GM19324 (cell line): Measurements from ENCODE around the gene KRTAP9-4.
"Not testable (repeated sequence)": the region's sequence is repeated elsewhere in the genome, so short reads cannot be mapped to it uniquely, and the experiment has no call there.

Experiments
- ATAC-seq: cut with Tn5 transposase; IDR thresholded peaks from one replicate; pipeline ENCODE4 v1.9.1; 2021; ENCODE audit warnings: mild to moderate bottlenecking, moderate library complexity; ENCODE audit not compliant: unreplicated experiment, low FRiP score

The KRTAP9-4 gene

GRCh38 chr17:41263212-41263611, 13.7 kb downstream of the KRTAP9-4 start:
- no peak for ATAC-seq

- no peak for ATAC-seq
Observed at GRCh38 chr17:41264599-41264998, 15.1 kb downstream of the KRTAP9-4 start.

DNA sequence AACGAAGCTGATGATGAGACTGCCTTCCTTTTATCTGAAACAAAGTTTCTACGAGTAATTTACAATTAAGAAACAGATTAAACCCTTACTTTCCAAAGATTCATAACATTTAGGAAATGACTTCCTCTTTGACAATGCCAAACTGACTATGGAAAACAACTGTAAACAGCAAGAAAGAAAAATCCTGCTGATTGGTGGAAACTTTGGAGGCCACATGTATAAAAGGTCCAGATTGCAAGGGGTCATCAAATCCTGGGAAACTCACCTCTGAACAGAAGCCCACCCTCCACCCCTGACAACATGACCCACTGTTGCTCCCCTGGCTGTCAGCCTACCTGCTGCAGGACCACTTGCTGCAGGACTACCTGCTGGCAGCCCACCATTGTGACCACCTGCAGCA, 15.6 kb downstream of the KRTAP9-4 start, which contains the start of gene KRTAP9-6:
Gene KRTAP9-6 (plus strand): TSS at position 301 of the 400 bp plus-strand sequence. CDS start 0 bp downstream, at position 301.
- ATAC-seq = no peak

- no peak for ATAC-seq
Observed at GRCh38 chr17:41267711-41268110, 18.2 kb downstream of the KRTAP9-4 start.

GRCh38 chr17:41271323-41271722, 21.8 kb downstream of the KRTAP9-4 start:
- not testable (repeated sequence) for ATAC-seq

DNA sequence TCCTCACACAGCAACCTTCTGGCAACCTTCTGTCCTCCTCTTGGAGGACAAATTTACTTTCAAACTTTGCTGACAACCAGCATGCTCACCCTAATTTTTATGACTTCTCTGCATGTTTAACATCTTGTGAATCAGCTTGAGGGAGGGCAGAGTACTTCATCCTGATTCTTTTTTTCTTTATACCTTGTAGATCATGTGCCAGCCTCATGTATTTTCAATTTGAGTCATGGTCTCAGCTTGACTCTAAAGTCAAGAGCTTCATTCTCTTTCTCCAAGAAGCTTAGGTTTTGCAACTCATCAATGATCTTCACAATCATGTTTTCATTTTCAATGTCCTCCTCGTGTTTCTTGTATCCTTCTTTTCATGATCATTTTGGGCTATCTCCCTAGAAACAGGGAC, 22.4 kb downstream of the KRTAP9-4 start:
- no peak for ATAC-seq

- not testable (repeated sequence) for ATAC-seq
Observed at GRCh38 chr17:41275648-41276190, 26.2 kb downstream of the KRTAP9-4 start, which contains the start of gene KRTAP9-7. TSS of gene KRTAP9-7 (plus strand) at chr17:41275698. CDS start at chr17:41275698, 0 bp downstream.

GRCh38 chr17:41278176-41278955, 28.9 kb downstream of the KRTAP9-4 start:
- ATAC-seq = no peak

GRCh38 chr17:41284043-41284442, 34.6 kb downstream of the KRTAP9-4 start:
- no peak for ATAC-seq

DNA sequence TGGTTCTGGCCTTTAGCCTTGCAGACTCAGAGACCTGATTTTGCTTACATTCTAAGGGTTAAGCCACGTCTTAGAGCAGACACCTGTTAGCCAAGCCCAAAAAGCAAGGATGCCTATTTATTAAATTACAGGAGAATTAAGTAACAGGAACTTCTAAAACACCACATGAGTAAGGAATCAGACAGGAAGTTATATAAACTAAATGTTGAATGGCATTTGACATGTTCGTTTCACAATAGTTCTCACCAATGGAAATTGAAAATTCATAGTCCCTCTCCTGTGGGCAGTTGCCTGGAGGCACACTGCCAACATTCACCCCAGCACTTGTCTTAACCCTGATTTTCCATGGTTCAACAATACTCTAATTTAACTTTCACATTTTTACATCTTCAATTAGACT, 35.1 kb downstream of the KRTAP9-4 start:
- no peak for ATAC-seq

DNA sequence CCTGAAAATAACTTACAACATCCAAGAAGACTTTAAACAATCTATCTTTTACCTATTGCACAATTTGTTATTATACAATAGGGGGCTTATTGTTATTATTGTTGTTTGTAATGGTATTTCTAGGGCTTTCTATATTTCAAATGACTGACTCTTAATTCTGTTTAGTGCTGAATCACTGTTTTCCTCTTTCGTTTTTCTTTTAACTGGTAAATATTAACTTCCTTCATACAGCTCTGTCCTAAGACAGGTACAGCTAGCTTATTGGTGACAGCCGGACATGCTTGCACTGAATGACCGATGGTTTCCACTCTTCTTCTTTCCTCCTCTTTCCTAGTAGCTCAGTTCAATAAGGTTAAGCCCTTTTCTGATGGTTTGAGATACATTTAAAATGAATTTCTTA, 37.6 kb downstream of the KRTAP9-4 start:
- no peak for ATAC-seq

GRCh38 chr17:41294016-41294415, 44.5 kb downstream of the KRTAP9-4 start:
- no peak for ATAC-seq

DNA sequence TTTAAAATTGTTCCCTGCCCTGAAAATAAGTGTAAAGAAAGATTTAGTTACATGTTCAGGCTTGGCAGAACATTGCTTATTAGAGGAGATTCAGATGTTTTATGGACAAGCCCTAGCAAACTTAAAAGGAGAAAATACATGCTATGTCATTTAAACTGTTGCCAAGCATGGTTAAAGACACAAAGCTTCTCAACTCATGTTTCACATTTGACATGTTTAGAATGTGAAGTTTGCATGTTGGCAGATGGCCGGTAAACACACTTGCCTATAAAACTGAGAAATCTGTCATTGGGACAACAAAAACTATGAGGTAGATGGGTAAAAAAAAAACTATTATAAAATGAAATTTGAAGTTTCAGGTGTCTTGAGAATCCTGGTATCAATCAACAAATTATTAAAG, 47.4 kb downstream of the KRTAP9-4 start:
- no peak for ATAC-seq

DNA sequence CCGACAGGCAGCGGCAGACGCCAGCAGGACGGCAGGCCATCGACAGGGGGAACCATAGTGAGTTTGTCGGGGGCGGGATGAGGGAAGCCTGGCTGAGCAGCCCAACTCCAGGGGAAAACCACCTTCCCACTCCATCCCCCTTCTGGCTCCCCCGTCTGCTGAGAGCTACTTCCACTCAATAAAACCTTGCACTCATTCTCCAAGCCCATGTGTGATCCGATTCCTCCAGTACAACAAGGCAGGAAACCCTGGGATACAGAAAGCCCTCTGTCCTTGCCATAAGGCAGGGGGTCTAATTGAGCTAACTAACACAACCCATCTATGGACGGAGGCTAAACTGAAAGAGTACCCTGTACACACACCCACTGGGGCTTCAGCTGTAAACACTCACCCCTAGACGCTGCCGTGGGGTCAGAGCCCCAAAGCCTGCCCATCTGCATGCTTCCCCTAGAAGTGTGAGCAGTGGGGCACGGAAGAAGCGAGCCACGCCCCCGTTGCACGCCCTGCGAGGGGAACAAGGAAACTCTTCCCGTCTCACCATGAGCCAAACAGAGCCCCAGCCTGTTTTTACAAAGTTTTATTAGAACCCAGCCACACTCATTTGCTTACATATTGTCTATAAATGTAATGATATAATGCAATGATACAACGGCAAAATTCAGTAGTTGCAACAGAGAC, 49.1 kb downstream of the KRTAP9-4 start:
- ATAC-seq = no peak
